Karpas-422 (cell line): Measurements from ENCODE around the gene INVS. TPM values are rescaled to one million over a fixed set of nuclear protein-coding genes. Genes with fewer than 3 reads are reported as not detected.
"Not testable (repeated sequence)": the region's sequence is repeated elsewhere in the genome, so short reads cannot be mapped to it uniquely, and the experiment has no call there.

Source experiments
- DNase-seq: peaks from one replicate; pipeline ENCODE4 v3.0.0-alpha.2; 2015
- H2AFZ ChIP-seq: fragments of 200-600 bp; sonication (generic); 2 replicates; pipeline ENCODE4 v1.6.1; 2014; ENCODE audit warnings: antibody characterized with exemption, low read length, mixed read lengths
- H3K27ac ChIP-seq: fragments of 200-600 bp; sonication (generic); 2 replicates; pipeline ENCODE4 v1.5.1; 2014; ENCODE audit warnings: mild to moderate bottlenecking, low read length, moderate library complexity
- H3K27me3 ChIP-seq: fragments of 200-600 bp; sonication (generic); 2 replicates; pipeline ENCODE4 v1.6.1; 2014; ENCODE audit warnings: low read length, mixed read lengths
- H3K36me3 ChIP-seq: fragments of 200-600 bp; sonication (generic); 2 replicates; pipeline ENCODE4 v1.6.1; 2014; ENCODE audit warnings: low read length, mixed read lengths; ENCODE audit not compliant: insufficient read depth
- H3K4me1 ChIP-seq: fragments of 200-600 bp; sonication (generic); 2 replicates; pipeline ENCODE4 v1.6.1; 2014; ENCODE audit warnings: mild to moderate bottlenecking, low read length, mixed read lengths
- H3K4me2 ChIP-seq: fragments of 200-600 bp; sonication (generic); 2 replicates; pipeline ENCODE4 v1.6.1; 2014; ENCODE audit warnings: low read length, low read depth, mild to moderate bottlenecking; ENCODE audit not compliant: poor library complexity, severe bottlenecking
- H3K4me3 ChIP-seq: fragments of 200-600 bp; sonication (generic); 2 replicates; pipeline ENCODE4 v1.5.1; 2014; ENCODE audit warnings: mild to moderate bottlenecking, antibody characterized with exemption, low read length, mixed read lengths
- H3K79me2 ChIP-seq: fragments of 200-600 bp; sonication (generic); 2 replicates; pipeline ENCODE4 v1.6.1; 2014; ENCODE audit warnings: mild to moderate bottlenecking, low read length, mixed read lengths
- H3K9ac ChIP-seq: fragments of 200-600 bp; sonication (generic); 2 replicates; pipeline ENCODE4 v1.6.0; 2014; ENCODE audit warnings: low read length
- H3K9me2 ChIP-seq: fragments of 200-600 bp; sonication (generic), shearing (Covaris generic); replicated peaks from 2 replicates; pipeline ENCODE4 v1.6.0; 2014; ENCODE audit warnings: mild to moderate bottlenecking, low read length, moderate library complexity; ENCODE audit not compliant: insufficient read depth
- H3K9me3 ChIP-seq: fragments of 300-700, 200-600 bp; sonication (generic); 2 replicates; pipeline ENCODE4 v1.6.1; 2014; ENCODE audit warnings: low read length, mixed read lengths
- H4K20me1 ChIP-seq: fragments of 200-600 bp; sonication (generic); 2 replicates; pipeline ENCODE4 v1.6.1; 2014; ENCODE audit warnings: mild to moderate bottlenecking, antibody characterized with exemption, low read length, low read depth; ENCODE audit not compliant: insufficient read depth
- total RNA-seq: library from RNA; depleted of rRNA; stranded (reverse); fragments of >200 nt; shearing (Covaris generic); gene quantifications from 2 replicates; pipeline ENCODE4 v1.2.3, GENCODE V29; 2014; ENCODE audit warnings: low replicate concordance; rRNA removed

Gene INVS
- 25.0 and 33.8 TPM in 2 replicates for total RNA-seq

GRCh38 chr9:100098887-100099721, at the start of gene INVS, which contains the start of gene ERP44:
TSS of gene INVS (plus strand) at chr9:100099243. CDS start at chr9:100104522, 5,279 bp downstream.
TSS of gene ERP44 (minus strand) at chr9:100099000. CDS start at chr9:100098840, 160 bp downstream.
- Histone ChIP-seq H3K9me2 (no peaks in the 10 kb centered on the region), H3K79me2 (peaks cover 69% of the 10 kb centered on the region), H3K27me3 (no peaks in the 10 kb centered on the region), H3K27ac (peak within 1 kb of the TSS; percentile 56), H3K4me1 (peaks cover 34% of the 10 kb centered on the region), H3K9me3 (no peaks in the 10 kb centered on the region), H3K9ac (peak within 1 kb of the TSS; percentile 94), H3K4me3 (peak within 1 kb of the TSS; percentile 93), H4K20me1 (peaks cover 31% of the 10 kb centered on the region), H3K4me2 (peak within 1 kb of the TSS; percentile 99), H3K36me3 (peaks cover 9% of the 10 kb centered on the region), H2AFZ (peak within 1 kb of the TSS; percentile 79)
- DNase-seq = peak; percentile 100

GRCh38 chr9:100049551-100049950, 49.5 kb upstream of the INVS start:
- Histone ChIP-seq H3K27me3 (no peaks in the 10 kb centered on the region), H3K79me2 (peaks cover 87% of the 10 kb centered on the region), H3K27ac (no peak overlapping the region), H3K36me3 (peaks cover 14% of the 10 kb centered on the region; the same call in 1 of the 2 replicates), H3K4me2 (no peak overlapping the region), H4K20me1 (no peaks in the 10 kb centered on the region), H2AFZ (no peak overlapping the region), H3K9me3 (no peaks in the 10 kb centered on the region), H3K4me1 (peaks cover 20% of the 10 kb centered on the region), H3K9ac (no peak overlapping the region), H3K4me3 (no peak overlapping the region), H3K9me2 (no peaks in the 10 kb centered on the region)
- no peak for DNase-seq

GRCh38 chr9:100052375-100052774, 46.7 kb upstream of the INVS start:
- Histone ChIP-seq H3K79me2 (peaks cover 81% of the 10 kb centered on the region), H3K4me1 (peaks cover 34% of the 10 kb centered on the region), H3K27ac (peak overlapping the region; percentile 54), H3K4me3 (no peak overlapping the region), H3K27me3 (no peaks in the 10 kb centered on the region), H3K36me3 (peaks cover 30% of the 10 kb centered on the region), H3K4me2 (peak overlapping the region; percentile 10), H3K9me3 (no peaks in the 10 kb centered on the region), H3K9me2 (no peaks in the 10 kb centered on the region), H4K20me1 (no peaks in the 10 kb centered on the region), H2AFZ (no peak overlapping the region), H3K9ac (no peak overlapping the region)
- peak; percentile 54 for DNase-seq

GRCh38 chr9:100056561-100056960, 42.5 kb upstream of the INVS start:
- no peaks in the 10 kb centered on the region for H3K9me3 ChIP-seq
- H3K36me3 ChIP-seq = peaks cover 19% of the 10 kb centered on the region
- H2AFZ ChIP-seq = no peak overlapping the region
- H3K9me2 ChIP-seq = no peaks in the 10 kb centered on the region
- H3K79me2 ChIP-seq = peaks cover 62% of the 10 kb centered on the region
- peaks cover 71% of the 10 kb centered on the region for H3K4me1 ChIP-seq
- H3K27ac ChIP-seq = peak overlapping the region; percentile 90; the same call in 1 of the 2 replicates
- H3K27me3 ChIP-seq = no peaks in the 10 kb centered on the region
- no peak overlapping the region for H3K9ac ChIP-seq
- DNase-seq = no peak
- no peak overlapping the region for H3K4me2 ChIP-seq
- H4K20me1 ChIP-seq = no peaks in the 10 kb centered on the region
- H3K4me3 ChIP-seq = no peak overlapping the region

- Histone ChIP-seq H2AFZ (no peak overlapping the region), H3K79me2 (peaks cover 63% of the 10 kb centered on the region), H3K4me3 (no peak overlapping the region; the same call in 1 of the 2 replicates), H3K27ac (peak overlapping the region; percentile 90), H3K4me1 (peaks cover 61% of the 10 kb centered on the region), H3K36me3 (peaks cover 19% of the 10 kb centered on the region), H3K9ac (no peak overlapping the region), H3K4me2 (peak overlapping the region; percentile 35), H3K27me3 (no peaks in the 10 kb centered on the region), H3K9me3 (no peaks in the 10 kb centered on the region), H3K9me2 (no peaks in the 10 kb centered on the region), H4K20me1 (no peaks in the 10 kb centered on the region)
- DNase-seq = no peak
These were observed 41.4 kb upstream of the INVS start for GRCh38 chr9:100057624-100058023.

GRCh38 chr9:100058699-100059579, 40.1 kb upstream of the INVS start:
- H3K9me2 ChIP-seq = no peaks in the 10 kb centered on the region
- peak overlapping the region; percentile 35 for H3K4me2 ChIP-seq
- no peaks in the 10 kb centered on the region for H3K9me3 ChIP-seq
- H3K27ac ChIP-seq = peak overlapping the region; percentile 90
- peaks cover 19% of the 10 kb centered on the region for H3K36me3 ChIP-seq
- H3K27me3 ChIP-seq = no peaks in the 10 kb centered on the region
- no peak overlapping the region for H2AFZ ChIP-seq
- H3K4me1 ChIP-seq = peaks cover 60% of the 10 kb centered on the region
- no peak overlapping the region for H3K9ac ChIP-seq
- peak; percentile 93 for DNase-seq
- no peak overlapping the region for H3K4me3 ChIP-seq
- peaks cover 64% of the 10 kb centered on the region for H3K79me2 ChIP-seq
- H4K20me1 ChIP-seq = peaks cover 3% of the 10 kb centered on the region; the same call in 1 of the 2 replicates

GRCh38 chr9:100062683-100063082, 36.4 kb upstream of the INVS start:
- H3K27me3 ChIP-seq = not testable (repeated sequence)
- H3K79me2 ChIP-seq = peaks cover 63% of the 10 kb centered on the region

GRCh38 chr9:100063185-100063584, 35.9 kb upstream of the INVS start:
- peaks cover 5% of the 10 kb centered on the region for H4K20me1 ChIP-seq
- no peaks in the 10 kb centered on the region for H3K36me3 ChIP-seq
- no peaks in the 10 kb centered on the region for H3K27me3 ChIP-seq
- no peak overlapping the region for H3K27ac ChIP-seq
- H3K9me3 ChIP-seq = no peaks in the 10 kb centered on the region
- no peaks in the 10 kb centered on the region for H3K9me2 ChIP-seq
- H3K4me3 ChIP-seq = no peak overlapping the region
- H3K9ac ChIP-seq = no peak overlapping the region
- peaks cover 58% of the 10 kb centered on the region for H3K79me2 ChIP-seq
- H3K4me2 ChIP-seq = no peak overlapping the region
- DNase-seq = no peak
- no peak overlapping the region for H2AFZ ChIP-seq
- peaks cover 59% of the 10 kb centered on the region for H3K4me1 ChIP-seq

More at GRCh38 chr9:100062683-100063082, 36.4 kb upstream of the INVS start:
- not testable (repeated sequence) for H3K9ac ChIP-seq, H3K36me3 ChIP-seq, H3K27ac ChIP-seq, H3K4me2 ChIP-seq, H3K9me2 ChIP-seq, H2AFZ ChIP-seq, DNase-seq, H3K4me3 ChIP-seq, H4K20me1 ChIP-seq, H3K9me3 ChIP-seq
- H3K4me1 ChIP-seq = peaks cover 64% of the 10 kb centered on the region
